PC-9 (cell line): ENCODE data around the gene MC2R. TPM values are rescaled to one million over a fixed set of nuclear protein-coding genes. Genes with fewer than 3 reads are reported as not detected.

ENCODE experiments used
- BruUV-seq: library from RNA; stranded (reverse); fragments of 400-500 nt; replicated peaks from 2 replicates; lab custom pipeline; 2021; lab: Mats Ljungman, UMichigan
- CTCF ChIA-PET: fragments of 300-600 bp; sonication (Branson Sonifier 250); formaldehyde crosslinking; loops from one replicate; lab custom pipeline; 2022; ENCODE audit warnings: antibody characterized with exemption; lab: Charles Lee
- POLR2A ChIA-PET: fragments of 300-600 bp; sonication (Branson Sonifier 250); formaldehyde crosslinking; loops from one replicate; lab custom pipeline; 2022; ENCODE audit warnings: antibody characterized with exemption; ENCODE audit not compliant: unreplicated experiment; lab: Charles Lee
- DNase-seq, 2 experiments: peaks; one replicate each; pipeline versions ENCODE4 v3.0.0 to v3.0.0-alpha.2; 2015 to 2022; ENCODE audit warnings: mixed read lengths in 1 of 2
- H2AFZ ChIP-seq: fragments of 200-600 bp; sonication (generic); 2 replicates; pipeline ENCODE4 v1.8.1; 2017; ENCODE audit warnings: antibody characterized with exemption
- H3F3A ChIP-seq: fragments of 200-600 bp; sonication (generic); 2 replicates; pipeline ENCODE4 v1.8.1; 2017; ENCODE audit warnings: antibody characterized with exemption, mild to moderate bottlenecking, low read depth; ENCODE audit not compliant: insufficient read depth
- H3K27ac ChIP-seq: fragments of 200-600 bp; sonication (generic); 2 replicates; pipeline ENCODE4 v1.6.1; 2016; ENCODE audit warnings: mixed run types
- H3K27me3 ChIP-seq: fragments of 200-600 bp; sonication (generic); 2 replicates; pipeline ENCODE4 v1.6.1; 2016; ENCODE audit warnings: low read depth, mixed run types; ENCODE audit not compliant: insufficient read depth
- H3K36me3 ChIP-seq: fragments of 200-600 bp; sonication (generic); 2 replicates; pipeline ENCODE4 v1.6.1; 2016; ENCODE audit warnings: low read depth, mixed run types
- H3K4me1 ChIP-seq: fragments of 200-600 bp; sonication (generic); replicated peaks from 2 replicates; pipeline ENCODE4 v1.6.1; 2016; ENCODE audit warnings: mixed run types; ENCODE audit not compliant: insufficient read depth
- H3K4me2 ChIP-seq: fragments of 200-600 bp; sonication (generic); 2 replicates; pipeline ENCODE4 v1.6.1; 2017; ENCODE audit warnings: mixed run types
- H3K4me3 ChIP-seq: fragments of 200-600 bp; sonication (generic); 2 replicates; pipeline ENCODE4 v1.6.1; 2016; ENCODE audit warnings: mixed run types
- H3K79me2 ChIP-seq: fragments of 200-600 bp; sonication (generic); 2 replicates; pipeline ENCODE4 v1.6.1; 2017; ENCODE audit warnings: low read depth, mixed run types
- H3K9me2 ChIP-seq: fragments of 200-600 bp; sonication (generic); 2 replicates; pipeline ENCODE4 v1.8.1; 2017; ENCODE audit warnings: mild to moderate bottlenecking; ENCODE audit not compliant: insufficient read depth
- H3K9me3 ChIP-seq: fragments of 200-600 bp; sonication (generic); 2 replicates; pipeline ENCODE4 v1.8.1; 2016; ENCODE audit warnings: low read depth; ENCODE audit not compliant: insufficient read depth
- H4K20me1 ChIP-seq: fragments of 200-600 bp; sonication (generic); 2 replicates; pipeline ENCODE4 v1.8.1; 2017; ENCODE audit not compliant: insufficient read depth
- EZH2 ChIP-seq: fragments of 200-600 bp; sonication (generic); IDR thresholded peaks from 2 replicates; pipeline ENCODE4 v1.8.0; 2017; ENCODE audit warnings: antibody characterized with exemption, low read depth
- intact Hi-C: fragments of 100-400 bp; cut with micrococcal nuclease; formaldehyde crosslinking; loops from one replicate; pipeline ENCODE4 v1.10.0; 2022; ENCODE audit not compliant: unreplicated experiment
- total RNA-seq: library from RNA; stranded (reverse); gene quantifications from 2 replicates; pipeline ENCODE4 v1.2.3, GENCODE V29; 2021
- TF ChIP-seq, protein P1 (sequence below): fragments of 200-600 bp; sonication (generic); conservative IDR thresholded peaks from 2 replicates; pipeline ENCODE4 v1.6.1; 2017; ENCODE audit warnings: mixed run types, antibody characterized with exemption, mild to moderate bottlenecking, moderate library complexity

MC2R gene
- total RNA-seq, 1 experiment from 2014 or later: not detected

DNA sequence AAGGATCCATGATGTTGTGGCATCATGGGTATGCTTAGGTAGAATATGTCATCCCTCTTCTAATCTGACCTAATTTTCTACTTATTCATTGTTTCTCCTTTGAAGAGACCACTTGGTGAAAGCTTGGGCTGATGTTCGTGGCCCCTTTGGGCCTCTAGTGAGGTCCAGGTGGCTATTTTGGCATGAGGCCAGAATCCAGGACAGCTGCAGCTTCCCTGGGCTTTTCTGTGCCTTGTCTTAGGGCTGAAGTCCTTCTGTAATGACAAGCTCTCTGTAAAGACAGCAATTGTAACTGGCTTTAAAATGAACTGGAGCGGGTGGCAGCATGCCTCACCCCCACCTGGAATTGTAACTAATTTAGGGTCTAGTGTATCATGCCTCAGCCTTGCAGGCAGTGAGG lies 15.6 kb upstream of the MC2R start:
- BruUV-seq: no TSS peak
- DNase-seq: no peak
- no peaks in the 10 kb centered on the region for H3K4me1 ChIP-seq
- no peaks in the 10 kb centered on the region for H4K20me1 ChIP-seq
- H3K4me3 ChIP-seq: no peak overlapping the region
- H3K79me2 ChIP-seq: no peaks in the 10 kb centered on the region
- no peak overlapping the region for H3K27ac ChIP-seq
- H3K9me2 ChIP-seq: no peaks in the 10 kb centered on the region
- H3K36me3 ChIP-seq: no peaks in the 10 kb centered on the region
- POLR2A ChIA-PET: no interaction called here
- H3K4me2 ChIP-seq: no peak overlapping the region
- H3F3A ChIP-seq: no peaks in the 10 kb centered on the region
- CTCF ChIA-PET: no interaction called here
- H3K27me3 ChIP-seq: peaks cover 31% of the 10 kb centered on the region
- no peaks in the 10 kb centered on the region; the same call in 1 of the 2 replicates for H3K9me3 ChIP-seq
- no peak overlapping the region for H2AFZ ChIP-seq
- intact Hi-C loops: no loop called here
- no peak for TF ChIP-seq EZH2
- TF ChIP-seq, protein P1, sequence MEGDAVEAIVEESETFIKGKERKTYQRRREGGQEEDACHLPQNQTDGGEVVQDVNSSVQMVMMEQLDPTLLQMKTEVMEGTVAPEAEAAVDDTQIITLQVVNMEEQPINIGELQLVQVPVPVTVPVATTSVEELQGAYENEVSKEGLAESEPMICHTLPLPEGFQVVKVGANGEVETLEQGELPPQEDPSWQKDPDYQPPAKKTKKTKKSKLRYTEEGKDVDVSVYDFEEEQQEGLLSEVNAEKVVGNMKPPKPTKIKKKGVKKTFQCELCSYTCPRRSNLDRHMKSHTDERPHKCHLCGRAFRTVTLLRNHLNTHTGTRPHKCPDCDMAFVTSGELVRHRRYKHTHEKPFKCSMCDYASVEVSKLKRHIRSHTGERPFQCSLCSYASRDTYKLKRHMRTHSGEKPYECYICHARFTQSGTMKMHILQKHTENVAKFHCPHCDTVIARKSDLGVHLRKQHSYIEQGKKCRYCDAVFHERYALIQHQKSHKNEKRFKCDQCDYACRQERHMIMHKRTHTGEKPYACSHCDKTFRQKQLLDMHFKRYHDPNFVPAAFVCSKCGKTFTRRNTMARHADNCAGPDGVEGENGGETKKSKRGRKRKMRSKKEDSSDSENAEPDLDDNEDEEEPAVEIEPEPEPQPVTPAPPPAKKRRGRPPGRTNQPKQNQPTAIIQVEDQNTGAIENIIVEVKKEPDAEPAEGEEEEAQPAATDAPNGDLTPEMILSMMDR: no peak

DNA sequence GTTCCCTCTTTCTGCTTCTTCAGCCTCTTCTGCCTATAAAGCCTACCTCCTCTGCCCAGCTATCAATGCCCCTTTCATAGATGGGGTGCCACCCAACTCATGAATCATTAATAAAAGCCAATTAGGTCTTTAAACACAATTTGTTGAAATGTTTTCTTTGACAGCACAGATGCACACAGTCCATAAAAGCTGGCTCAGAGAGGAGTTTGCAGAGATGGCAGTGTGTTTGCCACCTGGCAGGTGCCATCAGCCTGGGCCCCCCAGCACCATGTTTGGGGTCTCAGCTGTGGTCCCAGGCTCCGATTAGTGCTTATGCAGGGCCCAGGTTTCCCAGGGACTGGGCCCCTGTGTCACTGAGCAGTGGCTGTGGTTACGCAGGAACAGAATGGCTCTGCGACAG lies 7.9 kb upstream of the MC2R start:
- H3K79me2 ChIP-seq: no peaks in the 10 kb centered on the region
- TF ChIP-seq EZH2: no peak
- TF ChIP-seq, protein P1: no peak
- H3F3A ChIP-seq: no peaks in the 10 kb centered on the region
- no peak overlapping the region for H3K27ac ChIP-seq
- no peaks in the 10 kb centered on the region for H3K9me2 ChIP-seq
- no peak overlapping the region for H3K4me3 ChIP-seq
- H3K9me3 ChIP-seq: no peaks in the 10 kb centered on the region
- POLR2A ChIA-PET: no interaction called here
- no peak overlapping the region for H3K4me2 ChIP-seq
- intact Hi-C loops: no loop called here
- no peaks in the 10 kb centered on the region for H3K36me3 ChIP-seq
- no peak overlapping the region for H2AFZ ChIP-seq
- H3K27me3 ChIP-seq: peaks cover 75% of the 10 kb centered on the region
- no TSS peak for BruUV-seq
- no peaks in the 10 kb centered on the region for H3K4me1 ChIP-seq
- CTCF ChIA-PET: no interaction called here
- DNase-seq: no peak
- no peaks in the 10 kb centered on the region for H4K20me1 ChIP-seq

DNA sequence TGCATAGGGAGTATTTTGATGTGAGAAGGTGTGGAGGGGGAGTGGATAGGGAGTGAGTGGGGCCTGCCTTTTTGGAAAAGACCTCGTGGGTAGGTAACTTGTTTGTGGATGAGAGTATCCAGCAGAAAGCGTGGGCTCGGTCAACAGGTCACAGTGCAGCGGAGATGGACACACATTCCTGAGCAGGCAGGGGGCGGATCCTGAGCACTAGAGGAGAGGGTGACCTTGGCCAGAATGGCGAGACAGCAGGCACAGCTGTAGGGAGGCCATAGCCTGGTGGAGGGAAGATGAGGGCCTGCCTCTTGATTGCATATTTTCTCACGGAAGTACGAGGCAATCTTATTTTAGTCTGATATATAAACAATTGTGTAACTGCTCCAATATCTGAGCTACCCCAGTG lies 3.6 kb upstream of the MC2R start:
- ChIA-PET CTCF (no interaction called here), POLR2A (no interaction called here)
- TF ChIP-seq, protein P1: no peak
- no peak for TF ChIP-seq EZH2
- Histone ChIP-seq H3F3A (no peaks in the 10 kb centered on the region), H3K27me3 (peaks cover 98% of the 10 kb centered on the region), H3K9me3 (no peaks in the 10 kb centered on the region), H3K4me3 (no peak overlapping the region), H2AFZ (no peak overlapping the region), H3K79me2 (no peaks in the 10 kb centered on the region), H3K36me3 (no peaks in the 10 kb centered on the region), H3K4me1 (no peaks in the 10 kb centered on the region), H3K4me2 (no peak overlapping the region), H3K27ac (no peak overlapping the region), H3K9me2 (no peaks in the 10 kb centered on the region), H4K20me1 (no peaks in the 10 kb centered on the region)
- intact Hi-C loops: no loop called here
- BruUV-seq: no TSS peak
- no peak for DNase-seq
